AG08395 (cell line): Measurements from ENCODE around the gene OR7G1.
A peak's percentile ranks its signal among the peaks of the same experiment; 100 is the strongest.
"Not testable (repeated sequence)": the region's sequence is repeated elsewhere in the genome, so short reads cannot be mapped to it uniquely, and the experiment has no call there.

Experiments used
- DNase-seq: peaks from one replicate; pipeline ENCODE4 v3.0.0; 2012; ENCODE audit warnings: mixed read lengths, low spot score

The OR7G1 gene

DNA sequence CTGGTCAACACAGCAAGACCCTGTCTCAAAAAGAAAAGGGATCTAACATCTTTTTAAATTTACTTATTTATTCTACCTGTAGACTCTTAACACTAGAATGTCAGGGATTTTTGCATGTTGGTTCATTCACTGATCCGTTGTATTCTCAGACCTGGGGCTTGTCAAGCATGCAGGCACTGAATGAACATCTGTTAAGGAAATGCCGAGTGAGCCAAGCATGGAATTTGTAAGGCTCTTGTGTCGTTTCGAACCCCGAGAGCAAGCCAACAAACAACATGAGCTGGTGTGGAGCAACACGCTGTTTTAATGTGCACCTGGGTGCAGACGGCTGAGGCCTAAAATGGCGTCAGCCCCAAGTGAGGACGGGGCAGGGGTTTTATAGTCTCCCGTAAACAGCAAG, 38.7 kb downstream of the OR7G1 start:
- DNase-seq, result no peak

DNA sequence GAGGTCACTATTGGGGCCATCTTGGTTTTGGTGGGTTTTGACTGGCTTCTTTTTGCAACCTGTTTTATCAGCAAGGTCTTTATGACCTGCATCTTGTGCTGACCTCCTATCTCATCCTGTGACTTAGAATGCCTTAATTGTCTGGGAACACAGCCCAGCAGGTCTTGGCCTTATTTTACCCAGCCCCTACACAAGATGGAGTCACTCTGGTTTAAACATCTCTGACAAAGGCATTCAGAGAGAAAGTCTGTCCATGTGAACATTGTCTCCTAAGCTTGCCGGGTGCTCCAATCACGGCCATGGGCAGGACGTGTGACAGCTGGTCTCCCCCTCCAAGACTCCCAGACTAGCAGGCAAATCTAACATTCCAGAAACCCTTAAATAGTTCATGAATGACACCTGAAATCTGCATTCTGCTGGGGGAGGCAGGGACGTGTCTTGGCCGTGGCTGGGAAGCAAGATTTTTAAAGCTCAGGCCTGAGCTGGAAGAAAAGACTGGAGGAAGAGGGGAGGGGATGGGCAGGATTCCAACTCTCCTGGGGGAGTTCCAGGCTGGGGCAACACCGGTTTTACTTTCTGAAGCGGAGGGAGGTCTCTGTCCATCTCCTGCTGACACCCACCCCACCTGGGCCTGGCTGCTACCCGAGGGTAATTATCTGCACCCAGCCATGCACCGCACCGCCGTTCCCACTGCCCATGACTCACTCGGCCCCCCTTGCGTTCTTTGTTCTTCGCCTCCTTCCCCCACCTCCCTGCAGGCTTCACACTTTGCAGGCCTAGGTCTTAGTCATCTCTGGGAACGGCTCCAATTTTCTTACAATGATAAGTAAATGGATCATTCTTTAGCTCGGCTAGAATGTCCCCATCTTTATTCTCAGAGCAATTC, 40.3 kb downstream of the OR7G1 start:
- peak; percentile 75 for DNase-seq

DNA sequence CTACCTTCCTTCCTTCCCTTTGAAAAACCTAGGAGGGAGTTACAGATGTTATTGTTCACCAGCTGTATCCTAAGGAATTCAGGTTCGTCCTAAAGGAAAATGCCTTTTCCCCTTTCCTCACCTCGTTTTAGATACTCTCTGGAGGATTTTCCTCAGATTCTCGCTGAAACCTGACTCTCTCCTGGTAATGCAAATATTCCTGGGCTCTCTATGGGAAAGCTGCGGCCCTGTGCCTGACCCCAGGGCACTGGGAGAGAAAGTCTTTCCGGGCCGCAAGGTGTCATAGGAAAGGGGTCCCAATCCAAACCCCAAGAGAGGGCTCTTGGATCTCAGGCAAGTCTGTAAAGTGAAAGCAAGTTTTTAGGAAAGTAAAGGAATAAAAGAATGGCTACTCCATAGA, 41.8 kb downstream of the OR7G1 start:
- DNase-seq, result no peak

GRCh38 chr19:9071720-9072119, 43.8 kb downstream of the OR7G1 start:
- not testable (repeated sequence) for DNase-seq

DNA sequence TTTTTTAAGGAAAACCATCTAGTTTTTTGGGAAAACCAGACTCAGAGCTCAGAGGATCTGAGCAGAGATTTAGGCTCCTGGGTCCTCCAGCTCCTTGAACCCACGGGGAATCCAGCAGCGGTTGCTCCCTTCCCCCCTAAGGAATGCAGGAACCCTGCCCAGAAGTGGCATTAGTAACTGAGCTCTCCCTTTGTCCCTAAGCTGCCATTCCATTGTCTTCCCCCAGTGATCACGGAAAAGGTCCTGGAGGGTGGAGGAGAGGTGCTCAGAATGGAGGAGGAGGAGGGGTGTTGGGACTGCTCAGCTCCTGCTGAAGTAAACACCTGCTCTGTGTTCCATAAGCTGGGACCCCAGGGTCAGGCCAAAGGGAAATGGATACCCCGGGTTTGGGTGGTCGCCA, 45.5 kb downstream of the OR7G1 start:
- DNase-seq, result no peak

DNA sequence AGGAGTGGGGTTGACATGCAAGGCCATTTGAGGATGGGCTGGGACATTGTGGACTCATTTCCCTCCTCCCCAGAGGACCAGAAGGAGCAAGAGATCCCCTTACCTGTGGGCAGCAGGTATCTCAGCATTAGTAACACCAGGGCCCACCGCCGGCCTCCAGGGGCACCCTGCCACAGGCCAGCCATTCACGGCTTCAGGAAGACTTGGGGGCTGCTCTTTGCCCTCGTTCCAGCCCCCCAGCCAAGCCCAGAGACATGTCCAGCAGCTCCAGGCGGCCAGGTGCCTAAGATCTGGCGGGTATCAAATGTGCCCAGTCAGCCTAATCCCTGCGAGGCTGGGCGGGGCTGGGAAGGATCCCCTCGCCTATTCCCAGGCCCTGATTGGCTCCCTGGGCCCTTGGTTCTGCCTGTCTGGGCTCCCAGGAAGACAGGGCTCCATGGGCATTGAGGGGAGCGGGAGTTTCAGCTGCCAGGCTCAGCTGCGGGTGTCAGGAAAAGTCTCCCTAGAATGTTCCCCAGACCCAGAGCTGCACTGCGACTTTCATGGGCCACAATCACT, 50.0 kb downstream of the OR7G1 start:
- DNase-seq, result no peak
